PC-3 (cell line): ENCODE measurements around the gene PCDH19.

Experiments used
- EZH2 ChIP-seq: fragments of 300-600 bp; sonication (generic); IDR thresholded peaks from one replicate; pipeline ENCODE4 v1.6.1; 2017; ENCODE audit warnings: antibody characterized with exemption, mild to moderate bottlenecking, low read length; ENCODE audit not compliant: unreplicated experiment
- EZH2phosphoT487 ChIP-seq: fragments of 300-600 bp; sonication (generic); IDR thresholded peaks from 2 replicates; pipeline ENCODE4 v1.6.1; 2018; ENCODE audit warnings: mild to moderate bottlenecking, antibody characterized with exemption, low read length, borderline replicate concordance
- TF ChIP-seq, protein P1 (sequence below): fragments of 300-600 bp; sonication (generic); conservative IDR thresholded peaks from 2 replicates; pipeline ENCODE4 v1.5.1; 2017; ENCODE audit warnings: antibody characterized with exemption, low read depth, mild to moderate bottlenecking, low read length

- TF ChIP-seq EZH2 (no peak), EZH2phosphoT487 (no peak)
- TF ChIP-seq, protein P1, sequence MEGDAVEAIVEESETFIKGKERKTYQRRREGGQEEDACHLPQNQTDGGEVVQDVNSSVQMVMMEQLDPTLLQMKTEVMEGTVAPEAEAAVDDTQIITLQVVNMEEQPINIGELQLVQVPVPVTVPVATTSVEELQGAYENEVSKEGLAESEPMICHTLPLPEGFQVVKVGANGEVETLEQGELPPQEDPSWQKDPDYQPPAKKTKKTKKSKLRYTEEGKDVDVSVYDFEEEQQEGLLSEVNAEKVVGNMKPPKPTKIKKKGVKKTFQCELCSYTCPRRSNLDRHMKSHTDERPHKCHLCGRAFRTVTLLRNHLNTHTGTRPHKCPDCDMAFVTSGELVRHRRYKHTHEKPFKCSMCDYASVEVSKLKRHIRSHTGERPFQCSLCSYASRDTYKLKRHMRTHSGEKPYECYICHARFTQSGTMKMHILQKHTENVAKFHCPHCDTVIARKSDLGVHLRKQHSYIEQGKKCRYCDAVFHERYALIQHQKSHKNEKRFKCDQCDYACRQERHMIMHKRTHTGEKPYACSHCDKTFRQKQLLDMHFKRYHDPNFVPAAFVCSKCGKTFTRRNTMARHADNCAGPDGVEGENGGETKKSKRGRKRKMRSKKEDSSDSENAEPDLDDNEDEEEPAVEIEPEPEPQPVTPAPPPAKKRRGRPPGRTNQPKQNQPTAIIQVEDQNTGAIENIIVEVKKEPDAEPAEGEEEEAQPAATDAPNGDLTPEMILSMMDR: no peak
Measured at GRCh38 chrX:100264200-100264599, 145.9 kb downstream of the PCDH19 start.
